HG03439 (cell line): ENCODE data around the gene CNKSR3.

Source experiments
- ATAC-seq: cut with Tn5 transposase; IDR thresholded peaks from one replicate; pipeline ENCODE4 v1.9.1; 2021; ENCODE audit warnings: mild to moderate bottlenecking, moderate library complexity; ENCODE audit not compliant: unreplicated experiment

CNKSR3 gene

DNA sequence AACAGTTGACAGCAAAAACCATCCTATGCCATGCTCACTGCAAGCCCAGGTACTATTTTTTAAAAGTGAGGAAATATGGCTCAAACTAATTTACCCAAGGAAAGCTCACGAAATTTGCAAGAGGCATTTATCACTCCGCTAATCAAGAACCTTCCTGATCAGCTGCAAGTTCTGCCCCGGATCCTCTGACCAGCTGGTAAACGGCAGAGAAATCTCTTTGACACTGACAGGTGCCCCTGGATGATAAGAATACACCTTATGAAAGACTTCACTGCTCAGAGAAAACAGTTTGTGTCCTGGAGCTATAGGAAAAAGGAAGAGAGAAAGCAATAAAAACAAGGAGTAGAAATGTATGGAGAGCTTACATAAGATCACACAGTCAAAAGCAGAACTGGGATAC lies 6.4 kb downstream of the CNKSR3 start:
- ATAC-seq: no peak

GRCh38 chr6:154503658-154504057 lies 6.8 kb downstream of the CNKSR3 start:
- ATAC-seq: no peak

- ATAC-seq: no peak
These were observed 7.9 kb downstream of the CNKSR3 start for GRCh38 chr6:154502553-154502952.

DNA sequence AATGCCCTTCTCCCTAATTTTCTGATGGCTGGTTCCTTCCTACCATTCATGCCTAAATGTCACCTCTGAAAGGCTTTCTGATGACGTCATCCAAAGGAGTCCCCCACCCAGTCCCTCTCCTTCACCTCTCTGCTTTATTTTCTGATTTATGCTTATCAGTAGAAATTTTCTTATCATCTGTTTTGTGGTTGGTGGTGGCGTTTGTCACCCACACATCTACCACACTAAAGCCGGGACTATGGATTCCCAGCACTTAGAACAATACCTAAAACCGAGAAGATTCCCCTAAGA lies 9.0 kb downstream of the CNKSR3 start:
- no peak for ATAC-seq

GRCh38 chr6:154500769-154501577 lies 9.5 kb downstream of the CNKSR3 start:
- ATAC-seq: no peak

- ATAC-seq: no peak
These were observed 10.5 kb downstream of the CNKSR3 start for GRCh38 chr6:154499855-154500589.

GRCh38 chr6:154498340-154498934 lies 12.0 kb downstream of the CNKSR3 start:
- ATAC-seq: no peak

GRCh38 chr6:154496793-154497517 lies 13.5 kb downstream of the CNKSR3 start:
- ATAC-seq: no peak

- no peak for ATAC-seq
These were observed 14.3 kb downstream of the CNKSR3 start for GRCh38 chr6:154496186-154496585.

- no peak for ATAC-seq
These were observed 15.7 kb downstream of the CNKSR3 start for GRCh38 chr6:154494592-154495311.

- no peak for ATAC-seq
These were observed 18.7 kb downstream of the CNKSR3 start for GRCh38 chr6:154491567-154492470.

GRCh38 chr6:154489822-154490221 lies 20.7 kb downstream of the CNKSR3 start:
- no peak for ATAC-seq

- ATAC-seq: no peak
These were observed 21.6 kb downstream of the CNKSR3 start for GRCh38 chr6:154488802-154489437.

GRCh38 chr6:154488248-154488593 lies 22.3 kb downstream of the CNKSR3 start:
- ATAC-seq: no peak

- ATAC-seq: no peak
These were observed 22.9 kb downstream of the CNKSR3 start for GRCh38 chr6:154487367-154488247.

DNA sequence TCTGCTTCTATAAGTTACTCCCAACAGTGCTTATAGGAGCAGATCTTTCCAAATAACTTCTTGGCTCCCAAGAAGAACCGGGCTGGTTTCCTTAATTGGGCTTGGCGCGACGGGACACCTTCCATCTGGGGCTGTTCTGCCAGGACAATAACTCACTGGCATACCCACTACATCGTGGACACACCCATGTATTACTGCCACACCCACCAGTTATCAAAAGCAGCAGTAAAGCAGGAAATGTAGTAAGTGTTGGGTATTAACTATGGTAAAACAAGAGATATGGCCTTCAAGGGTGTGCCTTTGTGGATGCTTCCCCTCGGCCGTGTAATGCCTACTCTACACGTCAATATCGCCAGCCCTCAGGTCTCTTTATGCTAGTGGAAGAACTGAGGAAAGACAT lies 24.7 kb downstream of the CNKSR3 start:
- no peak for ATAC-seq

DNA sequence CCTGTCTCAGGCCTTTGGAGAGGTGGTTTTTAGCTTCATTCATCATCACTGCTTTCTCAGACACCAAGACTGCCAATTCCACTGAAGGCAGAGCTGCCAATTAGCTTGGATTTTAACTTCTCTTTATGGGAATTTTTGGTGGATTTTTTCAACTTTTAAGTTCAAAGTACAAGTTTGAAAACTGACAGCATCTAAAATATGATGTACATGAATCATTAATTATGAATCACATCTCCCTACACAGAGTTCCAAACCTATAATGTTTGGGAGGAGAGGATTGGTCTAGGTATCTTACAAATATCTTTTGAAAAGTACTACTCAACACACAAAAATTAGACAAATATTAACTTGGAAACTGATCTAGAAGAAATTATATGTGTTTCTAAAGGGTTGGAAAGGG lies 25.5 kb downstream of the CNKSR3 start:
- no peak for ATAC-seq

GRCh38 chr6:154482858-154483257 lies 27.6 kb downstream of the CNKSR3 start:
- no peak for ATAC-seq
